Measurements from ENCODE around the gene CDK5R1. TPM values are rescaled to one million over a fixed set of nuclear protein-coding genes. Genes with fewer than 3 reads are reported as not detected.
"Not testable (repeated sequence)": the region's sequence is repeated elsewhere in the genome, so short reads cannot be mapped to it uniquely, and the experiment has no call there.

The CDK5R1 gene
- total RNA-seq, 6 experiments from 2014 or later = 0.37 to 0.90 (median 0.48) TPM

GRCh38 chr17:32523017-32523680, 36.4 kb downstream of the CDK5R1 start:
- DNase-seq = no peak
- peaks cover 0 to 10% (median 0%) of the 10 kb centered on the region in 4 donors for H3K4me1 ChIP-seq
- intact Hi-C loops (cut with DNase I) = no loop called here
- H3K9me3 ChIP-seq = no peaks in the 10 kb centered on the region
- H3K27me3 ChIP-seq = no peaks in the 10 kb centered on the region
- TF ChIP-seq CTCF (IDR thresholded peaks at IDR 0.05) (no peak), POLR2A (IDR thresholded peaks at IDR 0.05) (no peak)
- H3K36me3 ChIP-seq = no peaks in the 10 kb centered on the region
- WGBS (ENCODE audit: insufficient coverage, low coverage, low lambda C conversion rate, missing lambda C conversion rate) = 79% methylated on average over 6 of the region's 11 CpGs
- no peak overlapping the region for H3K27ac ChIP-seq
- no peak overlapping the region for H3K4me3 ChIP-seq
- peak in 1 of 4 donors; percentile 26 for ATAC-seq

GRCh38 chr17:32523827-32524552, 37.2 kb downstream of the CDK5R1 start:
- ATAC-seq (no peak), DNase-seq (no peak)
- intact Hi-C loops (cut with DNase I) = no loop called here
- Histone ChIP-seq H3K9me3 (no peaks in the 10 kb centered on the region), H3K27ac (no peak overlapping the region), H3K4me3 (no peak overlapping the region), H3K4me1 (peaks cover 0 to 10% (median 0%) of the 10 kb centered on the region in 4 donors), H3K27me3 (no peaks in the 10 kb centered on the region), H3K36me3 (no peaks in the 10 kb centered on the region)
- 89% methylated on average over 12 of the region's 12 CpGs for WGBS (ENCODE audit: insufficient coverage, low coverage, low lambda C conversion rate, missing lambda C conversion rate)
- no peak for TF ChIP-seq POLR2A (IDR thresholded peaks at IDR 0.05)
- no peak for TF ChIP-seq CTCF (IDR thresholded peaks at IDR 0.05)

GRCh38 chr17:32524553-32524880, 37.7 kb downstream of the CDK5R1 start:
- H3K9me3 ChIP-seq; H3K4me3 ChIP-seq; H3K36me3 ChIP-seq; H3K27ac ChIP-seq; intact Hi-C loops (cut with DNase I); DNase-seq; ATAC-seq; H3K27me3 ChIP-seq: not testable (repeated sequence)
- peaks cover 0 to 10% (median 0%) of the 10 kb centered on the region in 4 donors for H3K4me1 ChIP-seq
- WGBS (ENCODE audit: insufficient coverage, low coverage, low lambda C conversion rate, missing lambda C conversion rate) = 93% methylated on average over 2 of the region's 6 CpGs

GRCh38 chr17:32525122-32525521, 38.3 kb downstream of the CDK5R1 start:
- 54% methylated on average over 3 of the region's 4 CpGs for WGBS (ENCODE audit: insufficient coverage, low coverage, low lambda C conversion rate, missing lambda C conversion rate)

More at GRCh38 chr17:32525122-32525521, 38.3 kb downstream of the CDK5R1 start:
- Histone ChIP-seq H3K9me3 (no peaks in the 10 kb centered on the region), H3K36me3 (no peaks in the 10 kb centered on the region), H3K4me3 (no peak overlapping the region), H3K4me1 (peaks cover 0 to 4% (median 0%) of the 10 kb centered on the region in 4 donors), H3K27me3 (no peaks in the 10 kb centered on the region), H3K27ac (no peak overlapping the region)
- TF ChIP-seq POLR2A (IDR thresholded peaks at IDR 0.05) (no peak), CTCF (IDR thresholded peaks at IDR 0.05) (no peak)
- ATAC-seq = no peak
- no peak for DNase-seq
- intact Hi-C loops (cut with DNase I) = no loop called here
